Cardiac fibroblast (primary cell): ENCODE data around the gene TIMP1.

ENCODE experiments used
- DNase-seq, 2 donors: peaks; one replicate each; pipeline versions ENCODE4 v3.0.0 to v3.0.0-alpha.2; 2010; ENCODE audit warnings: low read depth in 2 of 2
- H3K4me3 ChIP-seq, 2 donors: replicated peaks in 1 of 2; 1 replicate in 1 of 2; 2 replicates in 1 of 2; pipeline ENCODE4 v1.5.1; 2011; ENCODE audit warnings: low read depth in 2 of 2, low read length in 2 of 2, mild to moderate bottlenecking in 2 of 2, moderate library complexity in 1 of 2
- TF ChIP-seq, protein P1 (sequence below): IDR thresholded peaks from one replicate; pipeline ENCODE4 v1.5.1; 2011; ENCODE audit warnings: low read depth, mild to moderate bottlenecking, low read length, inconsistent platforms

TIMP1 gene

DNA sequence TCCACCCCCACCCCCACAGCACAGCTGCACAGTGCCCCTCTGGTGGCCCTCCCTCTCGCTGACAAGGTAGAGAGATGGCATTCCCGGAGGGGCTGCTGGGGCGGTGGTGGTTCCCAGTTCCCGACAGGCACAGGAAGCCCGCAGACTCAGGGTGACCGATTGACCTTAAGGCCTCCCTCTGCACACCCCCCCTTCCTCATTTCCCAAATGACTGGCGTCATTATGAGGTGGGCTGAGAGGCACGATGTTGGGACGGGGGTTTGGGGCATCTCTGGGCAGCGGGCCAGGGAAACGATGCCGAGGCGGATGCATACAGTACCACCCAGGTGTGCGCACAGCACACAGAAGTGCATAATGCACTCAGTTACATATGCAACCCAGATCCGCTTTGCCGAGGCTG, 3.5 kb upstream of the TIMP1 start:
- TF ChIP-seq, protein P1, sequence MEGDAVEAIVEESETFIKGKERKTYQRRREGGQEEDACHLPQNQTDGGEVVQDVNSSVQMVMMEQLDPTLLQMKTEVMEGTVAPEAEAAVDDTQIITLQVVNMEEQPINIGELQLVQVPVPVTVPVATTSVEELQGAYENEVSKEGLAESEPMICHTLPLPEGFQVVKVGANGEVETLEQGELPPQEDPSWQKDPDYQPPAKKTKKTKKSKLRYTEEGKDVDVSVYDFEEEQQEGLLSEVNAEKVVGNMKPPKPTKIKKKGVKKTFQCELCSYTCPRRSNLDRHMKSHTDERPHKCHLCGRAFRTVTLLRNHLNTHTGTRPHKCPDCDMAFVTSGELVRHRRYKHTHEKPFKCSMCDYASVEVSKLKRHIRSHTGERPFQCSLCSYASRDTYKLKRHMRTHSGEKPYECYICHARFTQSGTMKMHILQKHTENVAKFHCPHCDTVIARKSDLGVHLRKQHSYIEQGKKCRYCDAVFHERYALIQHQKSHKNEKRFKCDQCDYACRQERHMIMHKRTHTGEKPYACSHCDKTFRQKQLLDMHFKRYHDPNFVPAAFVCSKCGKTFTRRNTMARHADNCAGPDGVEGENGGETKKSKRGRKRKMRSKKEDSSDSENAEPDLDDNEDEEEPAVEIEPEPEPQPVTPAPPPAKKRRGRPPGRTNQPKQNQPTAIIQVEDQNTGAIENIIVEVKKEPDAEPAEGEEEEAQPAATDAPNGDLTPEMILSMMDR, result no peak
- H3K4me3 ChIP-seq, result no peak overlapping the region
- no peak for DNase-seq

DNA sequence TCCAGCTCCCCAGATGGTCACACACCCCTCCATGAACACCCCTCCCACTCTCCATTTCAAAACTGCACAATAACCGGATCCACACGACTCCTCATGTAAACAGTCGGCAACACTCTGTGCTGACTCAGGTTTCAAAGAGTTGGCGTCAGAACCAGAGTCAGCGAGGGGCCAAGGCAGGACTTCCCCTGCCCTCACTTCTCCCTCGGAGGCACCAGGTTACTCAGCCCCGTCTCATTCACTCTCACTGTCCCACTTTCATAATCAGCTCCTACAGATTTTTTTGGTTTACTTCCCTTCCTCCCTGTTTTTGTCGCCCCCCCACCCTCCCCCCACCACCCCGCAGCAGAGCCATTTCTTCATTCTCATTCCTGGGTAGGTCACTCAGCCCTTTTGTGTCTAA, 2.7 kb upstream of the TIMP1 start:
- H3K4me3 ChIP-seq, result no peak overlapping the region
- DNase-seq, result peak; percentile 70 to 91
- TF ChIP-seq, protein P1, result no peak

DNA sequence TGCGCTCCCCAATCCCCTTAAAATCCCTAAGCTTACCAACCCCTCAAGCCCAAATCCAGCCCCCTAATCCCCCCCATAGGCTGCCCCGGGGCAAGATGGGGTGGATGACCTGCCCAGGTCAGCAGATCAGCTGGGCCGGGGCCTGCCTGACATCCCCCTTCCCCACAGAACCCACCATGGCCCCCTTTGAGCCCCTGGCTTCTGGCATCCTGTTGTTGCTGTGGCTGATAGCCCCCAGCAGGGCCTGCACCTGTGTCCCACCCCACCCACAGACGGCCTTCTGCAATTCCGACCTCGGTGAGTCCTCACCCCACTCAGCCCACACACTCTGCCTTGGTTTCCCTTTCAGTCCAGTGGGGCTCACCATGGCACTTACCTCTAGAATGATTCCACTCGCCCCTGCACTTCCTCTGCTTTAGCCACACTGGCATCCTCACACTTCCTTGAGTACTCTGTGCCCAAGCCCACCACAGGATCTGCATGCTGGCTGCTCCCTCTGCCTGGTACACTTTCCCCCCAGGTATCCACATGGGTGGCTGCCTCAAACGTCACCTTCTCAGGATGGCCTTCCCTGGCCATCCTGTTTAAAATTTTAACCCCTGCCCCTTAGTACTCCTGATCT, 1.1 kb downstream of the TIMP1 start:
- peak overlapping the region; percentile 67 to 74 for H3K4me3 ChIP-seq
- TF ChIP-seq, protein P1, result no peak
- no peak for DNase-seq

DNA sequence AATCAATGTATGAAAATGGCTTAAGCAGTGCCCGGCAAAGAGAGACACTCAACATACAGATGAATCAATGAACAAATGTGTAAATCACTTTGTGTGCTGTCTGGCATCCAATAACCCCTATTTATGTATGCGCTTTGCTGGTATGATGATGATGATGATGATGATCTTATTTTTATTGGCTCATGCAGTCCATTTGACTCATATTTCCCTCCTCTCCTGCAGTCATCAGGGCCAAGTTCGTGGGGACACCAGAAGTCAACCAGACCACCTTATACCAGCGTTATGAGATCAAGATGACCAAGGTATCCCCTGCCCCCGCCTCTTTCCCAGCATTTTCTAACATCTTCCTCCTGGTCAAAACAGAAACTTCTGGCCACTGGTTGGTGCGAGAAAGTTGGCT, 2.5 kb downstream of the TIMP1 start:
- TF ChIP-seq, protein P1, result no peak
- peak in 1 of 2 donors; percentile 47 for DNase-seq
- H3K4me3 ChIP-seq, result peak overlapping the region; percentile 67 to 74

DNA sequence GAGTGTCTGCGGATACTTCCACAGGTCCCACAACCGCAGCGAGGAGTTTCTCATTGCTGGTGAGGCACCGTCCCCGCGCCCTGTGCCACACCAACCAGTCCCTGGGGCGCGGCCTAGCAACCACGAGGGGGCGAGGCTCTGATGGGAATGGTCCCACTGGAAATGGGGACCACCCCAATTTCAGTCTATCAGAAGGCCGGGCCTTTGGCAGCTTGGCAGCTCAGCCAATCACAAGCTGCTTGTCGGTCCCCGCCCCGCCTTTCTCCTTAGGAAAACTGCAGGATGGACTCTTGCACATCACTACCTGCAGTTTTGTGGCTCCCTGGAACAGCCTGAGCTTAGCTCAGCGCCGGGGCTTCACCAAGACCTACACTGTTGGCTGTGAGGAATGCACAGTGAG, 3.0 kb downstream of the TIMP1 start:
- peak in 1 of 2 donors; percentile 50 for DNase-seq
- peak overlapping the region; percentile 67 to 74 for H3K4me3 ChIP-seq
- TF ChIP-seq, protein P1, result no peak

DNA sequence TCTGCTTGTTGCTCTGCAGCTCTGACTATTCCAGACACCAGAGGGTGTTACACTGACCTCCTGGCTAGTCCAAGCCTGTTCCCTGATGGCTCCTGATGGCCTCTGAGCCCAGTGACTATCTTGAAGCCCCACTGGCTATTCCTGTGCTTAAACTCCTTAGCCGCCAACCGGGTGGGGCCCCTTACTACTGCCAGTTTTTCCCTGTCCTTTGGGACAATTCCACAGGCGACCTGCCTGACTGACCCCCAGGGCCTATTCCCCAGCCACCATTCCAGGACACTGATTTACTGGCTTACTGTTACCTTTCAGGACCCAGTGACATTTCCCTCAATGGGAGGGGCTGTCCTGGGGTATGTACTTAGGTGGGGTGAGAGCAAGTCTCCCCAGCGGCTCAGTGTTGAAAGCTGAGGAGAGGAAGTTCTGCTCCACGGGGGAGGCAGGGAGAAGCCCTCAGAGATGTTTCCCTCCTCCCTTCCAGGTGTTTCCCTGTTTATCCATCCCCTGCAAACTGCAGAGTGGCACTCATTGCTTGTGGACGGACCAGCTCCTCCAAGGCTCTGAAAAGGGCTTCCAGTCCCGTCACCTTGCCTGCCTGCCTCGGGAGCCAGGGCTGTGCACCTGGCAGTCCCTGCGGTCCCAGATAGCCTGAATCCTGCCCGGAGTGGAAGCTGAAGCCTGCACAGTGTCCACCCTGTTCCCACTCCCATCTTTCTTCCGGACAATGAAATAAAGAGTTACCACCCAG, 4.0 kb downstream of the TIMP1 start:
- peak overlapping the region; percentile 67 to 74 for H3K4me3 ChIP-seq
- no peak for DNase-seq

More for the DNA sequence above, 4.0 kb downstream of the TIMP1 start:
- TF ChIP-seq, protein P1, result no peak
